HepG2 (cell line): ENCODE results near the gene RPUSD4. TPM values are rescaled to one million over a fixed set of nuclear protein-coding genes. Genes with fewer than 3 reads are reported as not detected.

Experiments used
- ATF3 ChIP-seq: sonication (generic); formaldehyde crosslinking; IDR thresholded peaks from 2 replicates; pipeline ENCODE4 v1.4.0; 2020; ENCODE audit warnings: missing genetic modification reagents
- ATF4 ChIP-seq, 2 experiments: fragments of 450-650 bp in 1 of 2; sonication (generic) in 1 of 2; formaldehyde crosslinking; IDR thresholded peaks; 2 replicates each; pipeline versions ENCODE4 v1.5.0 to v1.8.0; 2020 to 2022; ENCODE audit warnings: mild to moderate bottlenecking in 1 of 2, missing genetic modification reagents in 1 of 2
- CHCHD3 ChIP-seq: sonication (generic); formaldehyde crosslinking; IDR thresholded peaks from 2 replicates; pipeline ENCODE4 v1.8.0; 2022; ENCODE audit warnings: mild to moderate bottlenecking, missing genetic modification reagents, moderate library complexity
- DBP ChIP-seq: sonication (generic); formaldehyde crosslinking; IDR thresholded peaks from 2 replicates; pipeline ENCODE4 v1.4.0; 2020; ENCODE audit warnings: missing genetic modification reagents; ENCODE audit errors: not compliant biosample characterization
- FLYWCH1 ChIP-seq: sonication (generic); formaldehyde crosslinking; IDR thresholded peaks from 2 replicates; pipeline ENCODE4 v1.8.1; 2023; ENCODE audit warnings: mild to moderate bottlenecking, missing genetic modification reagents
- FOSL1 ChIP-seq: sonication (generic); formaldehyde crosslinking; IDR thresholded peaks from 2 replicates; pipeline ENCODE4 v1.9.0; 2021; ENCODE audit warnings: missing genetic modification reagents, borderline replicate concordance
- HDAC6 ChIP-seq: fragments of 200-600 bp; sonication (generic); IDR thresholded peaks from 2 replicates; pipeline ENCODE4 v1.7.0; 2017; ENCODE audit warnings: mild to moderate bottlenecking, antibody characterized with exemption, low read length, low read depth
- MYPOP ChIP-seq: sonication (generic); formaldehyde crosslinking; IDR thresholded peaks from 2 replicates; pipeline ENCODE4 v1.8.1; 2023; ENCODE audit warnings: mild to moderate bottlenecking, moderate library complexity, missing genetic modification reagents
- PCBP2 ChIP-seq: fragments of 200-400 bp; formaldehyde crosslinking; optimal IDR thresholded peaks from 2 replicates; pipeline ENCODE3; 2018; ENCODE audit warnings: low read length, low read depth; ENCODE audit not compliant: poor library complexity, severe bottlenecking
- POGK ChIP-seq: sonication (generic); formaldehyde crosslinking; conservative IDR thresholded peaks from 2 replicates; pipeline ENCODE4 v1.8.0; 2022; ENCODE audit warnings: mild to moderate bottlenecking, moderate library complexity, missing genetic modification reagents
- RBFOX2 ChIP-seq: fragments of 200-400 bp; formaldehyde crosslinking; IDR thresholded peaks from 2 replicates; pipeline ENCODE4 v1.6.1; 2017; ENCODE audit warnings: low read depth, mild to moderate bottlenecking, low read length
- RBM22 ChIP-seq: fragments of 200-400 bp; formaldehyde crosslinking; optimal IDR thresholded peaks from 2 replicates; pipeline ENCODE3; 2017; ENCODE audit warnings: mild to moderate bottlenecking, low read length, moderate library complexity
- SP1 ChIP-seq, 2 experiments: fragments of 450-650 bp in 1 of 2; sonication (generic) in 1 of 2; formaldehyde crosslinking in 1 of 2; IDR thresholded peaks; 2 replicates each; pipeline versions ENCODE4 v1.4.0 to v1.6.1; 2016 to 2020; ENCODE audit warnings: missing genetic modification reagents in 1 of 2
- TCF7L2 ChIP-seq: IDR thresholded peaks from 2 replicates; pipeline ENCODE4 v1.6.1; 2011; ENCODE audit warnings: mild to moderate bottlenecking, low read depth, low read length, moderate library complexity
- TFAP4 ChIP-seq: sonication (generic); IDR thresholded peaks from 2 replicates; pipeline ENCODE4 v1.6.1; 2016; ENCODE audit warnings: low read depth, borderline replicate concordance
- THAP7 ChIP-seq: sonication (generic); formaldehyde crosslinking; IDR thresholded peaks from 2 replicates; pipeline ENCODE4 v1.8.1; 2023; ENCODE audit warnings: mild to moderate bottlenecking, missing genetic modification reagents
- ZNF225 ChIP-seq: sonication (generic); formaldehyde crosslinking; IDR thresholded peaks from 2 replicates; pipeline ENCODE4 v1.4.0; 2020; ENCODE audit warnings: mild to moderate bottlenecking, missing genetic modification reagents
- ZNF564 ChIP-seq: sonication (generic); formaldehyde crosslinking; IDR thresholded peaks from 2 replicates; pipeline ENCODE4 v1.8.1; 2023; ENCODE audit warnings: mild to moderate bottlenecking, missing genetic modification reagents
- ZNF616 ChIP-seq: sonication (generic); formaldehyde crosslinking; IDR thresholded peaks from 2 replicates; pipeline ENCODE4 v1.5.0; 2020; ENCODE audit warnings: low read depth, mild to moderate bottlenecking, missing genetic modification reagents
- polyA plus RNA-seq, 8 experiments: library from polyadenylated mRNA; depleted of rRNA in 3 of 8; stranded (reverse) in 7 of 8; unstranded in 1 of 8; fragments of >200 nt; fragmentation: Illumina TruSeq in 4 of 8; extraction: Trizol in 4 of 8; gene quantifications; 2 replicates each; pipeline versions ENCODE4 v1.2.1 to v1.2.3, GENCODE V29; 2011 to 2016; ENCODE audit warnings: low read depth in 4 of 8, missing spikeins in 1 of 8, mixed read lengths in 1 of 8; ENCODE audit not compliant: insufficient read depth in 1 of 8
- total RNA-seq, 5 experiments: library from RNA; depleted of rRNA; stranded (reverse); fragments of >200 nt; fragmentation: Illumina TruSeq; extraction: Trizol; gene quantifications; 2 replicates each; pipeline ENCODE4 v1.2.3, GENCODE V29; 2016; ENCODE audit warnings: low read depth in 1 of 5

The RPUSD4 gene
- total and polyA plus RNA-seq, 2 of the 13 experiments (the other 11 are each of a cell fraction or from before 2014, with no cell fraction given), result 45.0 to 52.9 TPM

GRCh38 chr11:126186708-126187529 lies 24.5 kb downstream of the RPUSD4 start (continued):
- TF ChIP-seq PCBP2 (no peak), ATF3 (CRISPR knock-in tag) (no peak), CHCHD3 (CRISPR knock-in tag) (no peak), TFAP4 (peak; percentile 82; the same call in 1 of the 2 replicates), FOSL1 (CRISPR knock-in tag) (no peak), ZNF564 (0 out of 2 replicates have a peak, but pooled peaks have one; percentile 6), ZNF225 (CRISPR knock-in tag) (no peak), TCF7L2 (no peak), ATF4 (CRISPR knock-in tag; IDR thresholded peaks at IDR 0.05) (no peak), THAP7 (CRISPR knock-in tag) (no peak), POGK (CRISPR knock-in tag) (no peak), RBFOX2 (peak; percentile 50; the same call in 1 of the 2 replicates), DBP (no peak), FLYWCH1 (no peak), RBM22 (no peak), MYPOP (no peak), HDAC6 (no peak), SP1 (IDR thresholded peaks at IDR 0.05) (no peak), SP1 (CRISPR knock-in tag; IDR thresholded peaks at IDR 0.05) (no peak), ZNF616 (CRISPR knock-in tag) (no peak)
